Glomerular endothelial cell (primary cell): ENCODE results near the gene TSG101. TPM values are rescaled to one million over a fixed set of nuclear protein-coding genes. Genes with fewer than 3 reads are reported as not detected.

Source experiments
- DNase-seq: peaks from one replicate; pipeline ENCODE4 v3.0.0-alpha.2; 2011; ENCODE audit warnings: low read depth, low spot score; ENCODE audit errors: extremely low read depth
- total RNA-seq: library from RNA; depleted of rRNA; stranded (reverse); fragments of >200 nt; gene quantifications from 2 replicates; pipeline ENCODE4 v1.2.3, GENCODE V29; 2015

Gene TSG101
- total RNA-seq, result 91.4 and 114 TPM in 2 replicates

GRCh38 chr11:18526521-18527296 is at the start of gene TSG101:
TSS of gene TSG101 (minus strand) at chr11:18526942. CDS start at chr11:18526816, 126 bp downstream.
- peak; percentile 67 for DNase-seq

- no peak for DNase-seq
These were observed 48.6 kb upstream of the TSG101 start for GRCh38 chr11:18575361-18575760.

GRCh38 chr11:18567081-18567480 is 40.3 kb upstream of the TSG101 start:
- no peak for DNase-seq

GRCh38 chr11:18566406-18566805 is 39.7 kb upstream of the TSG101 start:
- DNase-seq, result no peak

- no peak for DNase-seq
These were observed 37.4 kb upstream of the TSG101 start for GRCh38 chr11:18564149-18564548.

GRCh38 chr11:18563090-18563730 is 36.5 kb upstream of the TSG101 start:
- no peak for DNase-seq

GRCh38 chr11:18548001-18548400 is 21.3 kb upstream of the TSG101 start:
- DNase-seq, result no peak

GRCh38 chr11:18540207-18541009 is 13.7 kb upstream of the TSG101 start:
- no peak for DNase-seq

GRCh38 chr11:18536209-18536608 is 9.5 kb upstream of the TSG101 start:
- no peak for DNase-seq

GRCh38 chr11:18534245-18534644 is 7.5 kb upstream of the TSG101 start:
- DNase-seq, result no peak

- no peak for DNase-seq
These were observed 6.6 kb upstream of the TSG101 start for GRCh38 chr11:18533365-18533764.

- DNase-seq, result no peak
These were observed 770 bp upstream of the TSG101 start for GRCh38 chr11:18527512-18527911.

GRCh38 chr11:18526130-18526520 is 617 bp downstream of the TSG101 start:
- peak; percentile 10 for DNase-seq

- no peak for DNase-seq
These were observed 2.5 kb downstream of the TSG101 start for GRCh38 chr11:18524248-18524647.

- DNase-seq, result no peak
These were observed 3.7 kb downstream of the TSG101 start for GRCh38 chr11:18523084-18523483.

- DNase-seq, result no peak
These were observed 4.4 kb downstream of the TSG101 start for GRCh38 chr11:18522388-18522787.

GRCh38 chr11:18521122-18521521 is 5.6 kb downstream of the TSG101 start:
- no peak for DNase-seq

GRCh38 chr11:18502352-18502751 is 24.4 kb downstream of the TSG101 start:
- DNase-seq, result no peak

- no peak for DNase-seq
These were observed 25.1 kb downstream of the TSG101 start for GRCh38 chr11:18501629-18502028.

GRCh38 chr11:18498039-18498438 is 28.7 kb downstream of the TSG101 start:
- no peak for DNase-seq

GRCh38 chr11:18495703-18496102 is 31.0 kb downstream of the TSG101 start:
- DNase-seq, result no peak
